NCI-H748 (cell line): ENCODE results near the gene GLIPR2.
"Not testable (repeated sequence)": the region's sequence is repeated elsewhere in the genome, so short reads cannot be mapped to it uniquely, and the experiment has no call there.

ENCODE experiments used
- DNase-seq: peaks from one replicate; lab custom pipeline; 2025; ENCODE audit not compliant: unreplicated experiment; lab: John Stamatoyannopoulos, UW

The GLIPR2 gene

DNA sequence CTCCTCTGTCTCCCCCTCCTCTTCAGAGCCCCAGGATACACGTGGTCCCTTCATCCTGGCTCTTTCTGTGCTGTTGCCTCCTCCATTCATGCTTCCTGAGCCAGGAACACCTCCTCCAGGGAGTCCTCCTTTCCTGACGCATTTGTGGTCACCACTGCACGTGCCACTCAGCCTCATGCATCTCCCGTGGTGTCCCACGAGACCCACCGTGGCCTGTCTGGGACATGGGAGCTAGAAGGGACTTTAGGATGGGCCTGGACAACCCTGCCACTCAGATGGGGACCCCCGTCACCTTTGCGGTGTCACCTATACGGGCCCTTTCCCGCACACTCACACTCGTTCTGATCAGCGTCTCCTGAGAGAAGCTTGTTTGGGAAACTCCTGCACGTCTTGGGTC, 6.7 kb downstream of the GLIPR2 start:
- DNase-seq: no peak

DNA sequence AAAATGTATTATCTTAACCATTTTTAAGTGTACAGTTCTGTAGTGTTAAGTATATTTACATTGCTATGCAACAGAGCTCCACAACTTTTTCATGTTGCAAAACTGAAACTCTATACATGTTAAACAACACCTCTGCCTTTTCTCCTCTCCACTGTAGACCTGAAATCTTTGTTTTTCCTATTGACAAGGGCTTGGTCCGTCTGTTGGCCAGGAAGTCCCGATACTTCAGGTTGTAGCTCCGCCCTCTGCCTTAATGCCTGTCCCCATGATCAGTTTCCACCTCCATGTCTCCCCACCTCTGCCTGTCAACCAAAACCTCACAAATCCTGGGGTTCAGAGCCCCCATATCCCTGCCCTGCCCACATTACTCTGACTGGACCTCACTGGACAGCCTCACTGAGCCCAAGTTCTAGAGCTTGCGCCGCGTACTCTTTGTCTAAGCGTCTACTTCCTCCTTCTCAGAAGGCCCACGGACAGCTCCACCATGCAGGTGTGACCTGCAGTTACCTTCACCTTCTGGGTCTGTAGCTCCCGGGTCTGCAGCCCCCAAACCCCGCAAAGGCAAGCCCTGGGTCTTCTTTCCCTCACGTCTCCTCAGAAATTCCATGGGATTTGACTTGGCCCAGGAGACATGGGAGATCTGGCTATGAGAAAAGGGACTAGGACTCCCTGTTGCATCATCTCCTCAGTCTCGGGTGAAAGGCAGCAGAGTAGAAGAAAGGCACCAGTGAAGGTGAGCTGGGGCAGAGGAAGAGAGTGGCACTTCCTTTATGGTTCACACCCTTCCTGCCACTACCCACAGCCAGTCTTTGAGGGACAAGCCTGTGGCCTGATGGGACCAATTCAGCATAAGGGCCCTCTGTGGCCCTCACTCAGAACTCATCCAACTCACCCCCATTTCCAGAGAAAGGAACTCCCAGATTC, 8.0 kb downstream of the GLIPR2 start:
- no peak for DNase-seq

DNA sequence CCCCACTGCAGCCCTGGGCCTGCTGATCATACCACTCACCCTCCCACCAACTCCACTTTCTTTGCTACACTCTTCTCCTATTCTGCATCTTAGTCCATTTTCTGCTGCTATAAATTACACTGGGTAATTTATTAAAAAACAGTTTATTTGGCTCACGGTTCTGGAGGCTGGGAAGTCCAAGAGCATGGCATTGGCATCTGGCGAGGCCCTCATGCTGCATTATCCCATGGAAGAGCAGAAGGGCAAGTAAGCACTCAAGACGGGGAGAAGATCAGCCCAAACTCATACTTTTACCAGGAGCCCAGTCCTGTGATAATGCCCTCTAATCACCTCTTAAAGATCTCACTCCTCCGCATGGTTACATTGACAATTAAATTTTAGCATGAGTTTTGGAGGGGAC, 9.4 kb downstream of the GLIPR2 start:
- DNase-seq: no peak

DNA sequence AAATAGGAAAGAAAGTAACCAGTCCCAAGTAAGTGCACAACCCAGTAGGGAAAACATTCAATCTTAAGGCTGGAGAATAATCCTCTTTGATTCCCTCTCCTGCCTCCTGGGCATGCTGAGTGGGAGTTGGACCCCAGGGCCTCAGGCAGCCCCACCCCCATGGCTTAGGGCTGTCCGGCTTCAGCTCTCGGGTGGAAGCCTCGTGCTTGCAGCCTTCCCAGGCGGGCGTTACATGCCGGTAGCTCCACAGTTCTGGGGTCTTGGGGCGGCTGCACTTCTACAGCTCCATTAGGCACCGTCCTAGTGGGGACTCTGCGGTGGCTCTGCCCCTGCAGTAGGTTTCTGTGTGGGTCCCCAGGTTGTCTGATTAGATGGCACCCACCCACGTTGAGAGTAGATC, 10.1 kb downstream of the GLIPR2 start:
- no peak for DNase-seq

DNA sequence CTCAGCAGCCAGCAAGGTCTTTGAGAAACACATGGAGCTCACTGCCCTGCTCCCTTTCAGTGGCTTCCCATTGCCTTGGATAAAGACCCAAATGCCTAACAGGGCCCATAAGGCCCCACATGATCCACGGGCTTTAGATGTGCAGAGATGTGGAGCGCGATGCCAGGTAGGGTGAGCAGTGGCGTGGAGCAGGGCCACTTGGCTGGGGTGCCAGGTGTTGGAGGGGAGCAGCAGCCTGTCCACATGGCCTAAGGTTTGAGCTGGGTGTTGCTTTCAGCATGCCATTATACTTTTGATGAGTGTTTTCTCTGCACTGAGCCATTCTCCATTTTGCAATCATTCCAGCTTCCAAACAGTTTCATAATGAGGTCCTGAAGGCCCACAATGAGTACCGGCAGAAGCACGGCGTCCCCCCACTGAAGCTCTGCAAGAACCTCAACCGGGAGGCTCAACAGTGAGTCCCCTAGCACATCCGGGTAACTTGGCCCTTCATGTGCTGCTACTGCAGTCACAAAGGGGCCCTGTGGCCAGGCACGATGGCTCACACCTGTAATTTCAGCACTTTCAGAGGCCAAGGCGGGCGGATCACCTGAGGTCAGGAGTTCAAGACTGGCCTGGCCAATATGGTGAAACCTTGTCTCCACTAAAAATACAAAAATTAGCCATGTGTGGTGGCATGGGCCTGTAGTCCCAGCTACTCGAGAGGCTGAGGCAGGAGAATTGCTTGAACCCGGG, 11.1 kb downstream of the GLIPR2 start:
- DNase-seq: no peak

DNA sequence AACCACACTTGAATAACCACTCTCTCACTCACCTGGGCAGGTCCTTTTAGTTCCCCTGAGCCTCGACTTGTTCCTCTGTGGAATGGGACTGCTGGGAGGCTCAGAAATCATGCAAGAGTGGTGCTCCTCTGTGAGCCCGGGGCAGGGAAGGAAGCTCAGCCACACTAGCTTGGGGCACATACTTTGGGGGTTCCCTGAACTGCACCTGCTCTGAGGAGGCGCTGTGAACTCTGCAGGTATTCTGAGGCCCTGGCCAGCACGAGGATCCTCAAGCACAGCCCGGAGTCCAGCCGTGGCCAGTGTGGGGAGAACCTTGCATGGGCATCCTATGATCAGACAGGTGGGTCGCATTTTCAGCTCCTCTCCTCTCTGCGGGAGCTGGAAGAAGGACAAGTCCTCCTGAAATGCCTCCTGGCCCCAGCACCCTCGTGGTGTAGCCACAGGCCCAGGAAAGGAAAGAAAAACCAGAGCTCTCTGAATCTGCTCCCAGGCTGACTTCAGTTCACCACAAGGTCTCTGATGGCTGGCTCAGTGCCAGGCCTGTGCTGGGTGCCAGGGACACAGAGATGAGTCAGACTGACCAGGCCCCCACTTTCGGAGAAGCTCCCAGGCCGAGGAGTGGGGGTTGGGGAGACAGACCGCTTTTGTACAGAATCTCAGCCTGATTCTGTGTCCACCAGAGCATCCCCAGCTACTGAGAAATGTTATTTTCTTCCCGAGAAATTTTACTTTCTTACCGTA, 11.9 kb downstream of the GLIPR2 start:
- DNase-seq: no peak

DNA sequence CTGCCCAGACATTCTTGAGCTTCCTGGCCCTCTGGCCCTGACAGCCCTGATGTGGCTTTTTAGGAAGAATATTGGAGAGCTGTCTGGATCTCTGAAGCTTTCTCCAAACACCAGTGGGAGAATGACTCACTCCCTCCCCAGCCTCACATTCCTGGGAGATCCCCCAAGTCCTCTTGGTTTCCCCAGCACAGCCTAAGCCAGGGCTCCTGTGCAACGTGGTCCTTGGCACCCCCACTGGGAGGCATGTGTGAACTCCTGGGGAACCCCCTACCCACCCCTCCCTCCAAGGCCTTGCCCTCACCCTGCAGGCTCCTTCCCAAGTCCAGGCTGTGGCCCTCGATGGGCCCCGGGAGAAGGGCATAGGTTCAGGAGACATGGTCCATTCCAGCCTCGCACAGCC, 12.7 kb downstream of the GLIPR2 start:
- no peak for DNase-seq

DNA sequence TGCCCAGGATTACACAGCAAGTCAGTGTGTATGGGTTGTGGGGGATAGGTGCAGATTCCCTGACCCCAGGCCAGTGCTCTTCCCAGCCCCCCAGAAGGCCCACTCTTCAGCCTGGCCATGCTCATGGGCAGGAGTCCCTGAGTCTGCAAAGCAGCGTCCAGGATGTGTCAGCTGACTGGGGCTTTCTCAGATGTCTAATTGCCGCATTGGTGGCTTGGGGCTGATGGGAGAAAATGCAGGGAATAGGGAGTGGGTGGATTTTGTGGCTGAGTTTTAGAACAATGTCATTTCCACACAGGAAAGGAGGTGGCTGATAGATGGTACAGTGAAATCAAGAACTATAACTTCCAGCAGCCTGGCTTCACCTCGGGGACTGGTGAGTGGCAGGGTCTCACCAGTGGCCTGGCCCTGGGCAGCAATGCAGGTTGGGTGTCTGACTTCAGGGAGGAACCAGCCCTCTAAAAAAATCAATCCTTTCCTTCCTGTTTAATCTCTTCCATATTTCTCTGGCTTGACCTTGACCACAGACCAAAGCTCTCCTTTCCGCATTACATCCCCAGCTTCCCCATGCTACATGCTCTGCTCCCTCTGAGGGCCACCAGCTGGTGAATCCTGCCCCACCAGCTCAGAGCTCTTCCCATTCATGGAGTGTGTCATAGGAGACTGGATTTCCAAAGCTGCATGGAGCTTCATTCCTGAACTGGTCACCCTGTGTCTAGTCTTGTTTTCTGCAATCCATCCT, 14.2 kb downstream of the GLIPR2 start:
- DNase-seq: no peak

DNA sequence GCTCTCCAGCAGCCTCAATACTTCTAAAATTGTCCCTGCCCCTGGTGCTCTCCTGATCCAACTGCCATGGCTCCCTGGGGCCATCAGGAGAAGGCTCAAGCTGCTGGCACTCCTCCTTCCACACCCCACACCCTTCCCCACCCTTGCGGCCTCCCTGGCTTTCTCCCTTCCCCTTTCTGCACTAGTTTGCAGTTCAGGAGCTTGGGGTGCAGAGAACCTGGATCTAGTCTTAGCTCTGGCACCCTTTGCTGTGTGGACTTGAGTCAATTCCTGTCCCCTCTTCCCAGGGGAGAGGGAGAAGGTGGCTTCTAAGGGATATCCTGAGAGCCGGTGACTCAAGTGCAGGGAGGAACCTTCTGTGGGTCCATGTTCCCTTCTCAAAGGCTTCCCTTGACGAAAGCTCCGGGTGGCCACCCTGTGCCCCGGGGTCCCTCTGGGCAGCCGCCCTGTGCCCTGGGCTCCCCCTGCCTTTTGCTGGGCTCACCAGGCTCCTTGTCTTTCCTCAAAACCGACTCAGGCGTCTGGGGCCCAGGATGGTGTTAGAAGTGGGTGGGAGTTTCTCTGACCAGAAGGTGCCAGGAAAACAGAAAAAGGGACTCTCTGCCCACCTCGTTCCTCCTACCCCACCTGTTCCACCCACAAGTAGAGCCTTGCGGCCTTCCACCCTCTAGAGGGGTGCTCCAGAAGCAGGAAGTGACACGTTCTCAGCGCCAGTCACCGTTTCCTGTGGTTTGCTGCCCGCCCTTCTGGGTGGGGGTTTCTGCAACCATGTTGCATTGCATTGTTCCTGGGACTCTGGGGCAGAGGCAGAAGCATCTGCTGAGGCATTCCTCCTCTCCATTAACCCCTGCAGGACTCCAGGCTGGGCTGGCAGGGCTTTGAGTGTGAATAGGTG, 15.0 kb downstream of the GLIPR2 start:
- DNase-seq: no peak

DNA sequence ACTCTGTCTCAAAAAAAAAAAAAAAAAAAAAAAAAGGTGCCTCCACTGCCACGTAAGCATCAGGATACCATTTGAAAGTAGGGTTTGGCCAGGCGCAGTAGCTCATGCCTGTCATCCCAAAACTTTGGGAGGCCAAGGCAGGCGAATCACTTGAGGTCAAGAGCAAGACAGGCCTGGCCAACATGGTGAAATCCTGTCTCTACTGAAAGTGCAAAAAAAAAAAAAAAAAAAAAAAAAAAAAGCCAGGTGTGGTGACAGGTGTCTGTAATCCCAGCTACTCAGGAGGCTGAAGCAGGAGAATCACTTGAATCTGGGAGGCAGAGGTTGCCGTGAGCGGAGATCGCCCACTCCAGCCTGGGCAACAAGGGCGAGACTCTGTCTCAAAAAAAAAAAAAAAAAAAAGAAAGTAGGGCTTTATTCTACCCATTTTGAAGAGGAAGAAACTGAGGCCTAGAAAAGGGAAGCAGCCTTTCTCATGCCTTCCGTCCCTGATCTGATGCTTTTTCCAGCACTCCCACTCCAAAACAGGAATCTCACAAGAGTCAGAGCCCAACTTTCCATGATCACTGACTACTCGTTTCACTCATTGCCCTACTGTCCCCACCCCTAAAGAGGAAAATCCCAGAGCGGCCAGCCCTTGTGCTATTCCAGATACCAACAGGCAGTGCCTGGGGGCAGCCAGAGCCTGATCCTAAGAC, 16.4 kb downstream of the GLIPR2 start:
- no peak for DNase-seq

DNA sequence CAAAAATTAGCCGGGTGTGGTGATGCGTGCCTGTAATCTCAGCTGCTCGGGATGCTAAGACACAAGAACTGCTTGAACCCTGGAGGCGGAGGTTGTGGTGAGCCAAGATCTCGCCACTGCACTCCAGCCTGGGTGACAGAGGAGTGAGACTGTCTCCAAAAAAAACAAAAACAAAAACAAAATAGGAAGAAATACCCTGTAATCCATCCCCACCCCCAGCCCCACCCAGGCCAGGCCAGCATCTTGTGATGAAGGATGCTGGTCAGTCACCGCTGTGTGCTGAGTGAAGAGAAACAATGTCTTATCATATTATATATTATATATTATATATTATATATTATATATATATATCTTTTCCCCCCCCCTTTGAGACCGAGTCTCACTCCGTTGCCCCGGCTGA, 17.2 kb downstream of the GLIPR2 start:
- DNase-seq: no peak

DNA sequence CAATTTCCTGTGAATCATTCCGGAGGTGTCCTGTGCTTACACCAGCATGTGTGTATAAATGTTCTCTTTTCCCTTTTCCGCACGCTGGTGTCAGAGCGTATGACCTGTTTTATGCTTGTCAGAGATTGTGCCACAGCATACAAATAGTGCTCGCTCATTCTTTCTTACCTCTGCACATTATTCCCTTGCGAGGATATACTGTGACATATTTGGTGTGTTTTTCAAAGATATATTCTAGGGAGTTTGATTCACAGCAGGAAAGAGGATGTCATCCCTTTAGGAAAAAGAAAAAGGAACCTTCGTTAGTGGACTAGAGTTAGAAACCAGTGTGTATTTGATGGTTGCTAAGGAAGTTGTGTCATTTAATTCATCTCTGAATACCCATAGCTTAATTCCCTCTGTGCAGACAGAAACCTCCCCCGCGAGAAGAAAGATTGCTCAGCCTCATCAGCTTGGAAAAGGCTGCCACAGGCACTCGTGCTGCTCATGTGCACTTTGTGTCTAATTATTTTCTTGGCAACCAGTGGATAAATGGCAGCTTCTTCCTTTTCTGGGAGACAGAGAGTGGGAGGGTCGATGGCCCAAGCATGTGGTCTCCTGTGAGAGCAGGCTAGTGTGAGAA, 17.9 kb downstream of the GLIPR2 start:
- DNase-seq: peak; percentile 35

DNA sequence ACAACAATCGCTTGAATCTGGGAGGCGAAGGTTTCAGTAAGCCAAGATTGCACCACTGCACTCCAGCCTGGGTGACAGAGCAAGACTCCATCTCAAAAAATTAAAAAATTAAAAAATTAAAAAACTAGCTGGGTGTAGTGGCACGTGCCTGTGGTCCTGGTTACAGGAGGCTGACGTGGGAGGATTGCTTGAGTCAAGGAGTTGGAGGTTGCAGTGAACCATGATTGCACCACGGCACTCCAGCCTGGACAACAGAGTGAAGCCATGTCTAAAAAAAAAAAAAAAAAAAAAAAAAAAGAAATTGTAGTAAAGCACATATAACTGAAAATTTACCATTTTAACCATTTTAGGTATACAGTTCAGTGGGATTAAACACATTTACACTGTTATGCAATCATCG, 19.6 kb downstream of the GLIPR2 start:
- DNase-seq: no peak

DNA sequence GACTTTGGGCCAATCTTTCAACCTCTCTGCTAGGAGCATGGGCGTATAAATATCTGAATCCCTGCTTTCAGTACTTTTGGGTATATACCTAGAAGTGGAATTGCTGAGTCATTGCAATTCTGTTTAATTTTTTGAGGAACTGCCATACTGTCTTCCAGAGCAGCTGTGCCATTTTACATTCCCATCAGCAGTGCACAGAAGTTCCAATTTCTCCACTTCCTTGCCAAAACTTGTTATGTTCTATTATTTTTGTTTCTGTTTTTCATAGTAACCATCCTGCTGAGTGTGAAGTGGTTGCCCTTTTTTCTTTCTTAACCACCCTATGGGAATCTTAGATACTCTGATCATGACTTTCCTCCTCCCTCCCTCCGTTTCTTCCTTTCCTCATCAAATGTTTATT, 21.6 kb downstream of the GLIPR2 start:
- DNase-seq: no peak

DNA sequence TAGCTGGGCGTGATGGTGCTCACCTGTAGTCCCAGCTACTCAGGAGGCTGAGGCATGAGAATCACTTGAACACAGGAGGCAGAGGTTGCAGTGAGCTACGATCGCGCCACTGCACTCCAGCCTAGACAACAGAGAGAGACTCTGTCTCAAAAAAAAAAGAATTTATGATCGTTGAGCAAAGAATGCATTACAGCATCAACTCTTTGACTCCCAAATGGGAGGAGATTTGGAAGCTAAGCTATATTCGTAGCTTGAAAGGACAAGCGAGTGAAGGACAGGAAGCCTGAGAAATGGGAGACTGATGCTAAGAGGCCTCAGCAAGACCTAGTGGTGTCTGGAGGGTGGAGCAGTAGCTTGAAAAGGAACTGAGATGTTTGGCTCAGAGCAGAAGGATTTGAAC, 22.4 kb downstream of the GLIPR2 start:
- no peak for DNase-seq

DNA sequence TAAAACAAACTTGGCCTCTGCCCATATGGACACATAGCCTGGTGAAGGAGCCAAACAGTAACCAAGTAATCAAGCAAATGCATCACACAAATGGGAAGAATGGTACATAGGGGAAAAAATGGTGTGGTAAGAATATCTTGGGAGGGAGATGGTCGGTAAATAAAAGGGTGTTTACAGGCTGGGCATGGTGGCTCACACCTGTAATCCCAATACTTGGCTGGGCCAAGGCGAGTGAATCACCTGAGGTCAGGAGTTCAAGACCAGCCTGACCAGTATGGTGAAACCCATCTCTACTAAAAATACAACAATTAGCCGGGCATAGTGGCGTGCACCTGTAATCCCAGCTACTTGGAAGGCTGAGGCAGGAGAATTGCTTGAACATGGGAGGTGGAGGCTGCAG, 23.0 kb downstream of the GLIPR2 start:
- not testable (repeated sequence) for DNase-seq

DNA sequence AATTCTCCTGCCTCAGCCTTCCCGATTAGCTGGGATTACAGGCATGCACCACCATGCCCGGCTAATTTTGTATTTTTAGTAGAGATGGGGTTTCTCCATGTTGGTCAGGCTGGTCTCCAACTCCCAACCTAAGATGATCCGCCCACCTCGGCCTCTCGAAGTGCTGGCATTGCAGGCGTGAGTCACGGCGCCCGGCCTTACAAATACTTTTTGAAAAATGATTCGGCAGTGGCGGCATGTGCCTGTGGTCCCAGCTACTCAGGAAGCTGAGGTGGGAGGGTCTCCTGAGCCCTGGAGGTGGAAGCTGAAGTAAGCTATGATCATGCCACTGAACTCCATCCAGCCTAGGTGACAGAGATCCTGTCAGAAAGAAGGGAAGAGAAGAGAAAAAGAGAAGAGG, 23.6 kb downstream of the GLIPR2 start:
- not testable (repeated sequence) for DNase-seq

DNA sequence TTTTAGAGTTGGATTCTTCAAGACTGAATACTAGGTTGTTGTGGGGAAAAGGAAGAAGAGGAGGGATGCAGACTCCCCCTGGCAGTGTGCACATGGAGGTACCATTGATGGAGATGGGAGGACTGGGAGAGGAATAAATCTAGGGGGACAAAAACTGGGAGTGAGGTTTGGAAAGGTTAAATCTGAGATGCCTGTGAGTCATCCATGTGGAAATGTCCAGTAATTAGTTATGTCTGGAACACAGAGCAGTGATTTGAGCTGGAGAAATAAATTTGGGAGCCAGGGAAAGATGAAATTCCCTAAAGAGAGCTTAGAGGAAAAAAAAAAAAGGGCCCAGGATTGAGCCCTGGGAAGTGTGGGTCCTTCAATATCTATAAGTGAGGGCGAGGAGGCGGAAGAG, 24.7 kb downstream of the GLIPR2 start:
- DNase-seq: no peak

DNA sequence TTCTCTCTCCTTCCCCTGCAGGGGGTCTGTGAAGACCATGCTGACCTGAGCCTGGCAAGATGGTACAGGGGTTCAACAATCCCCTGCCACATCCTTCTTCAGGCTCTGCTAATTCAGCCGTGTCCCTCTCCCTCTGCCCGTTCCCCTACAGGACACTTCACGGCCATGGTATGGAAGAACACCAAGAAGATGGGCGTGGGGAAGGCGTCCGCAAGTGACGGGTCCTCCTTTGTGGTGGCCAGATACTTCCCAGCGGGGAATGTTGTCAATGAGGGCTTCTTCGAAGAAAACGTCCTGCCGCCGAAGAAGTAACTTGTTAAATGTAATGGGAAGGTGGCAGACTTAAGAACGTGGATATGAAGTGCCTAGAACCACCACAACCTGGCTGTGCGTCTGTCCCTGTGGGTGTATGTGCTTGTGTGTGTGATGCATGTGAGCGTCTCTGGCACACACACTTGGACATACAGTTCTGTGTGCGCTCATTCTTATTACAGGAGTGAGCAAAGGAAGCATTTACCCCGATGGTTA, 25.7 kb downstream of the GLIPR2 start:
- DNase-seq: no peak
